Activated naive CD4-positive, alpha-beta T cell treated with anti-CD3 and anti-CD28 coated beads for 36 hours (primary cell): ENCODE measurements around the gene ADGRG6. TPM values are rescaled to one million over a fixed set of nuclear protein-coding genes. Genes with fewer than 3 reads are reported as not detected.
"Not testable (repeated sequence)": the region's sequence is repeated elsewhere in the genome, so short reads cannot be mapped to it uniquely, and the experiment has no call there.

ENCODE experiments used
- CTCF ChIA-PET: fragments of 350-600 bp; sonication (Branson Sonifier 250); formaldehyde crosslinking; loops from one replicate; lab custom pipeline; 2021; ENCODE audit warnings: antibody characterized with exemption; lab: Charles Lee
- DNase-seq: peaks from one replicate; pipeline ENCODE4 v3.0.0-alpha.2; 2020
- H3K27ac Mint-ChIP-seq: one replicate; pipeline ENCODE4 v1.8.0; 2021; ENCODE audit warnings: mild to moderate bottlenecking, mixed read lengths
- H3K27me3 Mint-ChIP-seq: one replicate; pipeline ENCODE4 v1.8.0; 2021; ENCODE audit warnings: low read depth, mixed read lengths
- H3K36me3 Mint-ChIP-seq: one replicate; pipeline ENCODE4 v1.8.0; 2021; ENCODE audit warnings: low read depth, mixed read lengths
- H3K4me1 Mint-ChIP-seq: one replicate; pipeline ENCODE4 v1.8.0; 2021; ENCODE audit warnings: low read depth, mixed read lengths
- H3K4me3 Mint-ChIP-seq: one replicate; pipeline ENCODE4 v1.8.0; 2021; ENCODE audit warnings: mild to moderate bottlenecking, moderate library complexity, mixed read lengths
- H3K9me3 Mint-ChIP-seq: one replicate; pipeline ENCODE4 v1.8.0; 2021; ENCODE audit warnings: mixed read lengths
- intact Hi-C: fragments of 100-400 bp; cut with micrococcal nuclease; formaldehyde crosslinking; loops from one replicate; pipeline ENCODE4 v1.15.1; 2023
- total RNA-seq, 2 experiments: library from RNA; stranded (reverse); gene quantifications; one replicate each; pipeline ENCODE4 v1.2.3, GENCODE V29; 2021

The ADGRG6 gene
- total RNA-seq, 2 experiments from 2014 or later: 0.69 to 0.86 TPM

GRCh38 chr6:142411145-142411544 lies 109.3 kb downstream of the ADGRG6 start:
- Mint-ChIP-seq H3K4me1 (peaks cover 34% of the 10 kb centered on the region), H3K27me3 (no peaks in the 10 kb centered on the region), H3K27ac (no peak overlapping the region), H3K4me3 (no peak overlapping the region), H3K9me3 (no peaks in the 10 kb centered on the region), H3K36me3 (no peaks in the 10 kb centered on the region)
- CTCF ChIA-PET: no interaction called here
- DNase-seq: no peak
- intact Hi-C loops: no loop called here

- H3K27me3 Mint-ChIP-seq: no peaks in the 10 kb centered on the region
- H3K4me3 Mint-ChIP-seq: no peak overlapping the region
- H3K4me1 Mint-ChIP-seq: peaks cover 37% of the 10 kb centered on the region
- no peaks in the 10 kb centered on the region for H3K9me3 Mint-ChIP-seq
- no peak overlapping the region for H3K27ac Mint-ChIP-seq
- DNase-seq: no peak
- no peaks in the 10 kb centered on the region for H3K36me3 Mint-ChIP-seq
- intact Hi-C loops: no loop called here
- CTCF ChIA-PET: no interaction called here
Observed at GRCh38 chr6:142412241-142412640, 110.4 kb downstream of the ADGRG6 start.

GRCh38 chr6:142412658-142413057 lies 110.9 kb downstream of the ADGRG6 start:
- Mint-ChIP-seq H3K4me3 (no peak overlapping the region), H3K27ac (no peak overlapping the region), H3K27me3 (no peaks in the 10 kb centered on the region), H3K36me3 (no peaks in the 10 kb centered on the region), H3K9me3 (no peaks in the 10 kb centered on the region), H3K4me1 (peaks cover 38% of the 10 kb centered on the region)
- intact Hi-C loops: loop anchor here (1.0 kb wide), 1 partner anchor 265 kb away; the partner anchor contains the start of genes NMBR and VTA1
- CTCF ChIA-PET: no interaction called here
- no peak for DNase-seq

GRCh38 chr6:142413111-142413510 lies 111.3 kb downstream of the ADGRG6 start:
- H3K36me3 Mint-ChIP-seq: no peaks in the 10 kb centered on the region
- no peak overlapping the region for H3K4me3 Mint-ChIP-seq
- intact Hi-C loops: loop anchor here (1.0 kb wide), 1 partner anchor 266 kb away; the partner anchor contains the start of genes NMBR and VTA1
- CTCF ChIA-PET: no interaction called here
- H3K27me3 Mint-ChIP-seq: no peaks in the 10 kb centered on the region
- no peak for DNase-seq
- H3K27ac Mint-ChIP-seq: no peak overlapping the region
- peaks cover 35% of the 10 kb centered on the region for H3K4me1 Mint-ChIP-seq
- H3K9me3 Mint-ChIP-seq: no peaks in the 10 kb centered on the region

- no peak overlapping the region for H3K4me3 Mint-ChIP-seq
- no peaks in the 10 kb centered on the region for H3K27me3 Mint-ChIP-seq
- H3K9me3 Mint-ChIP-seq: no peaks in the 10 kb centered on the region
- CTCF ChIA-PET: no interaction called here
- H3K4me1 Mint-ChIP-seq: peaks cover 22% of the 10 kb centered on the region
- H3K36me3 Mint-ChIP-seq: no peaks in the 10 kb centered on the region
- H3K27ac Mint-ChIP-seq: no peak overlapping the region
- intact Hi-C loops: no loop called here
- no peak for DNase-seq
Observed at GRCh38 chr6:142414462-142415250, 112.8 kb downstream of the ADGRG6 start.

GRCh38 chr6:142416179-142416578 lies 114.4 kb downstream of the ADGRG6 start:
- Mint-ChIP-seq H3K36me3 (no peaks in the 10 kb centered on the region), H3K9me3 (no peaks in the 10 kb centered on the region), H3K27ac (no peak overlapping the region), H3K4me1 (peaks cover 14% of the 10 kb centered on the region), H3K4me3 (no peak overlapping the region), H3K27me3 (no peaks in the 10 kb centered on the region)
- intact Hi-C loops: no loop called here
- DNase-seq: no peak
- CTCF ChIA-PET: no interaction called here

GRCh38 chr6:142416686-142417085 lies 114.9 kb downstream of the ADGRG6 start:
- CTCF ChIA-PET: no interaction called here
- intact Hi-C loops: no loop called here
- Mint-ChIP-seq H3K36me3 (no peaks in the 10 kb centered on the region), H3K27me3 (no peaks in the 10 kb centered on the region), H3K4me1 (peaks cover 14% of the 10 kb centered on the region), H3K4me3 (no peak overlapping the region), H3K9me3 (no peaks in the 10 kb centered on the region), H3K27ac (no peak overlapping the region)
- no peak for DNase-seq

GRCh38 chr6:142417331-142417750 lies 115.5 kb downstream of the ADGRG6 start:
- DNase-seq: no peak
- H3K4me3 Mint-ChIP-seq: no peak overlapping the region
- H3K27ac Mint-ChIP-seq: no peak overlapping the region
- H3K27me3 Mint-ChIP-seq: no peaks in the 10 kb centered on the region
- H3K36me3 Mint-ChIP-seq: no peaks in the 10 kb centered on the region
- CTCF ChIA-PET: interaction anchor here (0.7 kb wide), 1 partner anchor 195 kb away, joined by 5 read pairs; no protein-coding TSS in a partner anchor
- intact Hi-C loops: no loop called here
- H3K9me3 Mint-ChIP-seq: no peaks in the 10 kb centered on the region
- peaks cover 14% of the 10 kb centered on the region for H3K4me1 Mint-ChIP-seq

- intact Hi-C loops: no loop called here
- no peaks in the 10 kb centered on the region for H3K9me3 Mint-ChIP-seq
- no peak for DNase-seq
- H3K36me3 Mint-ChIP-seq: no peaks in the 10 kb centered on the region
- H3K4me3 Mint-ChIP-seq: no peak overlapping the region
- no peaks in the 10 kb centered on the region for H3K27me3 Mint-ChIP-seq
- CTCF ChIA-PET: no interaction called here
- peaks cover 10% of the 10 kb centered on the region for H3K4me1 Mint-ChIP-seq
- H3K27ac Mint-ChIP-seq: no peak overlapping the region
Observed at GRCh38 chr6:142419071-142419470, 117.3 kb downstream of the ADGRG6 start.

- Mint-ChIP-seq H3K9me3 (no peaks in the 10 kb centered on the region), H3K27me3 (no peaks in the 10 kb centered on the region), H3K4me3 (no peak overlapping the region), H3K36me3 (no peaks in the 10 kb centered on the region), H3K27ac (no peak overlapping the region), H3K4me1 (peaks cover 8% of the 10 kb centered on the region)
- DNase-seq: no peak
- intact Hi-C loops: no loop called here
- CTCF ChIA-PET: no interaction called here
Observed at GRCh38 chr6:142420802-142421201, 119.0 kb downstream of the ADGRG6 start.

- DNase-seq: no peak
- Mint-ChIP-seq H3K9me3 (no peaks in the 10 kb centered on the region), H3K4me3 (no peak overlapping the region), H3K27me3 (no peaks in the 10 kb centered on the region), H3K4me1 (peaks cover 6% of the 10 kb centered on the region), H3K36me3 (no peaks in the 10 kb centered on the region), H3K27ac (no peak overlapping the region)
- CTCF ChIA-PET: interaction anchor here (0.7 kb wide), 1 partner anchor 432 kb away, joined by 4 read pairs; no protein-coding TSS in a partner anchor
- intact Hi-C loops: no loop called here
Observed at GRCh38 chr6:142421285-142422117, 119.7 kb downstream of the ADGRG6 start.

GRCh38 chr6:142426444-142427132 lies 124.8 kb downstream of the ADGRG6 start:
- H3K9me3 Mint-ChIP-seq, H3K4me1 Mint-ChIP-seq, H3K36me3 Mint-ChIP-seq, H3K4me3 Mint-ChIP-seq, CTCF ChIA-PET, DNase-seq, intact Hi-C loops, H3K27me3 Mint-ChIP-seq, H3K27ac Mint-ChIP-seq: not testable (repeated sequence)
